SW480 (cell line): Measurements from ENCODE around the gene C12orf76.

ENCODE experiments used
- DNase-seq: peaks from one replicate; pipeline ENCODE4 v3.0.0-alpha.2; 2016; ENCODE audit warnings: low spot score

The C12orf76 gene

GRCh38 chr12:109994401-109995175, 53.7 kb downstream of the C12orf76 start:
- peak; percentile 12 for DNase-seq

GRCh38 chr12:109993091-109993490, 55.2 kb downstream of the C12orf76 start:
- DNase-seq: no peak

GRCh38 chr12:109991586-109991985, 56.7 kb downstream of the C12orf76 start:
- no peak for DNase-seq
